B cell (primary cell): ENCODE data around the gene KRTAP1-4. TPM values are rescaled to one million over a fixed set of nuclear protein-coding genes. Genes with fewer than 3 reads are reported as not detected.

Experiments
- ATAC-seq: fragments of 200-7000 bp; cut with Tn5 transposase; one replicate; pipeline ENCODE4 v1.10.0; 2021; ENCODE audit warnings: low read depth, mild to moderate bottlenecking, moderate number of reproducible peaks, moderate library complexity
- CTCF ChIA-PET: fragments of 350-600 bp; sonication (Branson Sonifier 250); formaldehyde crosslinking; loops from one replicate; lab custom pipeline; 2021; ENCODE audit warnings: antibody characterized with exemption, inconsistent platforms; lab: Charles Lee
- POLR2A ChIA-PET: fragments of 350-600 bp; sonication (Branson Sonifier 250); formaldehyde crosslinking; loops from one replicate; lab custom pipeline; 2021; ENCODE audit warnings: antibody characterized with exemption; lab: Charles Lee
- DNase-seq: peaks from one replicate; pipeline ENCODE4 v3.0.0; 2013
- H2AFZ ChIP-seq: 2 replicates; pipeline ENCODE4 v1.6.1; 2012; ENCODE audit warnings: mild to moderate bottlenecking, low read depth, low read length; ENCODE audit not compliant: insufficient read depth, poor library complexity, severe bottlenecking
- H3K27ac ChIP-seq, 2 donors: 1 replicate in 1 of 2; 2 replicates in 1 of 2; pipeline ENCODE4 v1.5.1; 2012 to 2013; ENCODE audit warnings: low read length in 2 of 2, mild to moderate bottlenecking in 2 of 2, moderate library complexity in 1 of 2
- H3K27me3 ChIP-seq, 4 experiments: fragments of 200-600 bp in 1 of 4; sonication (generic) in 1 of 4; replicated peaks in 1 of 4; 1 replicate in 2 of 4; 2 replicates in 2 of 4; pipeline versions ENCODE4 v1.6.1 to v1.7.0; 2013 to 2016; ENCODE audit warnings: low read length in 3 of 4, mild to moderate bottlenecking in 2 of 4, mixed read lengths in 1 of 4, moderate library complexity in 1 of 4; ENCODE audit not compliant: insufficient read depth in 4 of 4, control insufficient read depth in 3 of 4; ENCODE audit errors: control extremely low read depth in 1 of 4
- H3K36me3 ChIP-seq, 2 experiments: replicated peaks in 1 of 2; 1 replicate in 1 of 2; 2 replicates in 1 of 2; pipeline versions ENCODE4 v1.6.1 to v1.7.1; 2013; ENCODE audit warnings: low read length in 1 of 2; ENCODE audit not compliant: insufficient read depth in 2 of 2, control insufficient read depth in 1 of 2; ENCODE audit errors: control extremely low read depth in 1 of 2, extremely low read depth in 1 of 2
- H3K4me1 ChIP-seq, 2 donors: fragments of 200-600 bp in 1 of 2; sonication (generic) in 1 of 2; 1 replicate in 1 of 2; 2 replicates in 1 of 2; pipeline versions ENCODE4 v1.5.1 to v1.6.1; 2013 to 2017; ENCODE audit warnings: low read length in 2 of 2; ENCODE audit not compliant: control insufficient read depth in 2 of 2, insufficient read depth in 2 of 2
- H3K4me2 ChIP-seq: replicated peaks from 2 replicates; pipeline ENCODE3; 2012; ENCODE audit warnings: mild to moderate bottlenecking, low read depth, low read length; ENCODE audit not compliant: poor library complexity, severe bottlenecking
- H3K4me3 ChIP-seq, 5 experiments: fragments of 200-600 bp in 1 of 5; sonication (generic) in 1 of 5; 1 replicate in 3 of 5; 2 replicates in 2 of 5; pipeline versions ENCODE4 v1.5.1 to v1.7.0; 2011 to 2016; ENCODE audit warnings: low read length in 4 of 5, mild to moderate bottlenecking in 4 of 5, low read depth in 2 of 5, control low read depth in 1 of 5, moderate library complexity in 1 of 5; ENCODE audit not compliant: insufficient read depth in 1 of 5; ENCODE audit errors: control extremely low read depth in 1 of 5, extremely low read depth in 1 of 5
- H3K79me2 ChIP-seq: fragments of 200-600 bp; sonication (generic); one replicate; pipeline ENCODE4 v1.6.0; 2016; ENCODE audit warnings: low read length; ENCODE audit not compliant: control insufficient read depth, insufficient read depth
- H3K9ac ChIP-seq: fragments of 200-600 bp; sonication (generic); 2 replicates; pipeline ENCODE4 v1.6.1; 2017; ENCODE audit warnings: mild to moderate bottlenecking, low read length, moderate library complexity
- H3K9me3 ChIP-seq, 3 donors: one replicate each; pipeline versions ENCODE4 v1.6.1 to v1.7.1; 2013; ENCODE audit warnings: low read length in 2 of 3; ENCODE audit not compliant: control insufficient read depth in 2 of 3, insufficient read depth in 1 of 3; ENCODE audit errors: control extremely low read depth in 1 of 3
- H4K20me1 ChIP-seq: 2 replicates; pipeline ENCODE4 v1.6.0; 2012; ENCODE audit warnings: mild to moderate bottlenecking, low read length; ENCODE audit not compliant: insufficient read depth, control insufficient read depth, poor library complexity, severe bottlenecking
- H3K27ac Mint-ChIP-seq: one replicate; pipeline ENCODE4 v1.8.0; 2021; ENCODE audit warnings: mixed read lengths
- H3K27me3 Mint-ChIP-seq: one replicate; pipeline ENCODE4 v1.8.0; 2021; ENCODE audit warnings: mixed read lengths
- H3K4me1 Mint-ChIP-seq: one replicate; pipeline ENCODE4 v1.8.0; 2021; ENCODE audit warnings: mixed read lengths
- H3K4me3 Mint-ChIP-seq: one replicate; pipeline ENCODE4 v1.8.0; 2021; ENCODE audit warnings: mixed read lengths
- H3K9me3 Mint-ChIP-seq: one replicate; pipeline ENCODE4 v1.8.0; 2022; ENCODE audit warnings: mixed read lengths; ENCODE audit not compliant: insufficient read depth
- EZH2 ChIP-seq: IDR thresholded peaks from 2 replicates; pipeline ENCODE4 v1.6.1; 2012; ENCODE audit warnings: borderline replicate concordance, low read depth, mild to moderate bottlenecking, moderate library complexity, low read length; ENCODE audit not compliant: insufficient read depth, poor library complexity, severe bottlenecking
- WGBS: methylation state at CpG from one replicate; pipeline ENCODE4 v1.1.5; 2013; ENCODE audit warnings: missing lambda C conversion rate; ENCODE audit not compliant: insufficient coverage; 5-methylcytosine and 5-hydroxymethylcytosine counted together
- intact Hi-C: fragments of 100-400 bp; cut with micrococcal nuclease; formaldehyde crosslinking; loops from one replicate; pipeline ENCODE4 v1.10.0; 2022
- polyA plus RNA-seq: library from polyadenylated mRNA; depleted of rRNA; stranded (reverse); fragments of >200 nt; gene quantifications from 2 replicates; pipeline ENCODE4 v1.2.3, GENCODE V29; 2012
- total RNA-seq, 2 donors: library from RNA; stranded (reverse); fragments of 120-200 nt in 1 of 2; gene quantifications; 1 replicate in 1 of 2; 2 replicates in 1 of 2; pipeline versions ENCODE4 v1.2.3 to v1.2.4, GENCODE V29; 2013 to 2022
- TF ChIP-seq, protein P1 (sequence below): fragments of 200-600 bp; IDR thresholded peaks from one replicate; pipeline ENCODE4 v1.8.0; 2022; ENCODE audit warnings: antibody characterized with exemption, mild to moderate bottlenecking

Gene KRTAP1-4
- total and polyA plus RNA-seq, 2 donors (not counting 1 experiment from before 2014, with no cell fraction given), result not detected

DNA sequence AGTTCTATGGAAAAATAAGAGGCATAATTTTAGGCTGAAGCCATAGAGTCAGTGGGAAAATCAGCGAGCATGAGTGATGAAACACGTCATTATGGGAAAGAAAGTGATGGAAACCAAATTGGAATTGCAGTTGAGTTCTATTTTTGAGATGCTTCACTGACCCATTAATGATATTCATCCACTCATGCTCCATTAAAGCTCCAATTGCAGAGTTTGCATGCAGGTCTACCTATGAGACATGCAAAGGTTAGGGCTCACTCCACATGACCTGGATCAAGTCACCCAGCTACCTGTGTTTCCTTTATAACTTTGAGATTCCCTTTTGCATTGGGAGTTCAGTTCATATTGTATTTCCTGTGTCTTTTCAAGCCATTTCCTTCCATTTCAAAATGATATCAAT, 43.7 kb upstream of the KRTAP1-4 start:
- no CpG with 5 or more reads among the region's 2 CpGs for WGBS
- H3K4me3 Mint-ChIP-seq, result no peak overlapping the region
- POLR2A ChIA-PET, result no interaction called here
- ATAC-seq, result no peak
- Histone ChIP-seq H3K9ac (no peak overlapping the region), H2AFZ (no peak overlapping the region), H3K79me2 (no peaks in the 10 kb centered on the region), H3K4me1 (no peaks in the 10 kb centered on the region), H4K20me1 (no peaks in the 10 kb centered on the region), H3K36me3 (no peaks in the 10 kb centered on the region), H3K4me2 (no peak overlapping the region), H3K27me3 (peaks cover 0 to 3% (median 0%) of the 10 kb centered on the region in 4 experiments), H3K4me3 (no peak overlapping the region), H3K27ac (no peak overlapping the region), H3K9me3 (no peaks in the 10 kb centered on the region)
- TF ChIP-seq EZH2, result no peak
- TF ChIP-seq, protein P1, sequence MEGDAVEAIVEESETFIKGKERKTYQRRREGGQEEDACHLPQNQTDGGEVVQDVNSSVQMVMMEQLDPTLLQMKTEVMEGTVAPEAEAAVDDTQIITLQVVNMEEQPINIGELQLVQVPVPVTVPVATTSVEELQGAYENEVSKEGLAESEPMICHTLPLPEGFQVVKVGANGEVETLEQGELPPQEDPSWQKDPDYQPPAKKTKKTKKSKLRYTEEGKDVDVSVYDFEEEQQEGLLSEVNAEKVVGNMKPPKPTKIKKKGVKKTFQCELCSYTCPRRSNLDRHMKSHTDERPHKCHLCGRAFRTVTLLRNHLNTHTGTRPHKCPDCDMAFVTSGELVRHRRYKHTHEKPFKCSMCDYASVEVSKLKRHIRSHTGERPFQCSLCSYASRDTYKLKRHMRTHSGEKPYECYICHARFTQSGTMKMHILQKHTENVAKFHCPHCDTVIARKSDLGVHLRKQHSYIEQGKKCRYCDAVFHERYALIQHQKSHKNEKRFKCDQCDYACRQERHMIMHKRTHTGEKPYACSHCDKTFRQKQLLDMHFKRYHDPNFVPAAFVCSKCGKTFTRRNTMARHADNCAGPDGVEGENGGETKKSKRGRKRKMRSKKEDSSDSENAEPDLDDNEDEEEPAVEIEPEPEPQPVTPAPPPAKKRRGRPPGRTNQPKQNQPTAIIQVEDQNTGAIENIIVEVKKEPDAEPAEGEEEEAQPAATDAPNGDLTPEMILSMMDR, result no peak
- no peaks in the 10 kb centered on the region for H3K9me3 Mint-ChIP-seq
- H3K27ac Mint-ChIP-seq, result no peak overlapping the region
- peaks cover 29% of the 10 kb centered on the region for H3K27me3 Mint-ChIP-seq
- CTCF ChIA-PET, result no interaction called here
- intact Hi-C loops, result no loop called here
- no peak for DNase-seq
- no peaks in the 10 kb centered on the region for H3K4me1 Mint-ChIP-seq

DNA sequence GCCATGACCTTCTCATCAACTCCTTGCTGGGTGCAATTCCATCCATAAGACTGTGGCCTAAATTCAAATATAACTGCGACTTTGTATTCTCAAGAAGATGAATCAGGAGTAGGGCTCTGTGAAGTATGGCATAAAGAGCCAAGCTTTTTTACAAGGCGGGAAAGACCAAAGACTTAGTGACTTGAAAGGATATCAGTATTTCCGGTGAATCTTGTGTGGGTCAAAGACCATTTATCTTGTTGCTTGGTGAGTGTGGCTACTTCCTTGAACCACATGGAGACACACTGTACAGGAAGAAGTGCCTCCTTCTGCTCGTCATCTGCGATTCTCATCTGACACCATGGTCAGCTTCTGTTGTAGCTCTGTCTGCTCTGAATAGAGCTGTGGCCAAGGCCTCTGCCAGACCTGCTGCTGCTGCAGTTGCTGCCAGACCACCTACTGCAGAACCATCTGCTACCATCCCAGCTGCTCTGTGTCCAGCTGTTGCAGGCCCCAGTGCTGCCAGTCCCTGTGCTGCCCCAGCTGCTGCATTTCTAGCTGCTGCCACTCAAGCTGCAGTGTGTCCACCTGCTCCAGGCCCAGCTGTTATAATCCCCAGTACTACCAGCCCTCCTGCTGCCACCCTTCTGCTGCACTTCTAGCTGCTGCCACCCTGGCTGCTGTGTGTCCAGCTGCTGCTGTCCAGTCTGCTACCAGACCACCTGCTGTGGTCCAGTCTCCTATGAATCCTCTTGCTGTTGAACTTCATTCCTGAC, 41.8 kb upstream of the KRTAP1-4 start:
- Histone ChIP-seq H4K20me1 (no peaks in the 10 kb centered on the region), H3K4me3 (no peak overlapping the region), H3K79me2 (no peaks in the 10 kb centered on the region), H3K27ac (no peak overlapping the region), H3K36me3 (no peaks in the 10 kb centered on the region), H2AFZ (no peak overlapping the region), H3K27me3 (peaks cover 0 to 3% (median 0%) of the 10 kb centered on the region in 4 experiments), H3K9ac (no peak overlapping the region), H3K4me2 (no peak overlapping the region), H3K4me1 (no peaks in the 10 kb centered on the region), H3K9me3 (no peaks in the 10 kb centered on the region)
- WGBS, result 91% methylated on average over 5 of the region's 5 CpGs
- ChIA-PET CTCF (interaction anchor here (1.4 kb wide), 1 partner anchor 108 kb away, joined by 3 read pairs; no protein-coding TSS in a partner anchor), POLR2A (no interaction called here)
- Mint-ChIP-seq H3K4me3 (no peak overlapping the region), H3K4me1 (no peaks in the 10 kb centered on the region), H3K27me3 (peaks cover 19% of the 10 kb centered on the region), H3K27ac (no peak overlapping the region), H3K9me3 (no peaks in the 10 kb centered on the region)
- intact Hi-C loops, result no loop called here
- DNase-seq (no peak), ATAC-seq (no peak)
- TF ChIP-seq, protein P1, result no peak
- no peak for TF ChIP-seq EZH2
